ENCODE data around the gene MAGI3. TPM values are rescaled to one million over a fixed set of nuclear protein-coding genes. Genes with fewer than 3 reads are reported as not detected.

MAGI3 gene
- polyA plus RNA-seq, 2 of the 4 experiments (the other 2 are of a cell fraction), result 3.8 to 7.9 TPM

DNA sequence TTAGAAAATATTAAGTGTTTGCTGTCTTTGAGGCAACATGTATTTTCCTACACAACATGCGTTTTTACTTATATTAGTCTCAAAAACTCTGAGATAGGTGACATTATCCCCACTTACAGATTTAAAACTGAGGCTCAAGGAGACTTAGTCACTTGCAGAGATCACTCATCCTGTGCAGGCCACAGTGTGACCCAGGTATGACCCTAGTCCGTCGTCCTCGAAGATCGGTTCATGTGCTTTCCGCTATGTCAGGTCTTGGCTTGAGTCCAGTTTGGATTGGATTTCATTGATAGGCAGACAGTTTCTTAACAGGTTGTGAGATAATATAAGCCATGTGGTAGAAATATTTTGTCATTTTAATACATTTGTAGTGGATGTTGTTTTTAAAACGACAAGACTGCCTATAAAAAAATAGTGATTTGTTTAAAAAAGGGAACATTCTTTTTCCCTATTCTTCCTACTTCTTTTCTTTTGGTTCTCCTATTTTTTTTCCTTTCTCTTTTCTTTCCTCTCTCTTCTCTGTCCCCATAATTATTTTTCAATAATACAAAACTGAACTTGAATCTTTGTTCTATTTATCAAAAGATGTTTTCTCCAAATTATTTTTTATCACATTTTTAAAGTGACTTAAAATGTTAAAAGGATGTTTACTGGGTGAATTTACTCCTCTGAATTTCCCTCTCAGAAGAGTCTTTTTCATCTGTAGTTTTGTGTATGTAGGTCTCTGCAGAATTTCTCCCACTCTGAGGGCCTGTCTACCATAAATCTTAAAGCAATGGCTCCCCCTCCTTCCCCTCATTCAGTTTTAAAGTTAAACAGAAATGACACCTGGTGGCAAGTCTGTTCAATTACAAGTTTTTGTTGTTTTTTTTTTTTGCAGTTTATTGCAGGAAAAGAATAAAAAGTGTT is 287.2 kb downstream of the MAGI3 start (continued):
- TF ChIP-seq USF2 (IDR thresholded peaks at IDR 0.05) (no peak), POLR2AphosphoS2 (conservative IDR thresholded peaks at IDR 0.05; ENCODE audit: low read length) (no peak)

GRCh38 chr1:113678159-113678469 is 287.8 kb downstream of the MAGI3 start:
- DNase-seq (ENCODE audit: low read depth in 1 of 2, low spot score in 1 of 2) (no peak), FAIRE-seq (no peak), ATAC-seq (no peak)
- no peak for TF ChIP-seq CEBPB (IDR thresholded peaks at IDR 0.05)
- TF ChIP-seq BHLHE40 (IDR thresholded peaks at IDR 0.05; ENCODE audit: low read depth, low read length), result no peak
- TF ChIP-seq PBX3 (IDR thresholded peaks at IDR 0.05), result no peak
- TF ChIP-seq RFX5 (IDR thresholded peaks at IDR 0.05), result no peak
- TF ChIP-seq HDAC2 (IDR thresholded peaks at IDR 0.05), result no peak
- no peak for TF ChIP-seq EHF (CRISPR knock-in tag; IDR thresholded peaks at IDR 0.05)
- TF ChIP-seq, protein P1, sequence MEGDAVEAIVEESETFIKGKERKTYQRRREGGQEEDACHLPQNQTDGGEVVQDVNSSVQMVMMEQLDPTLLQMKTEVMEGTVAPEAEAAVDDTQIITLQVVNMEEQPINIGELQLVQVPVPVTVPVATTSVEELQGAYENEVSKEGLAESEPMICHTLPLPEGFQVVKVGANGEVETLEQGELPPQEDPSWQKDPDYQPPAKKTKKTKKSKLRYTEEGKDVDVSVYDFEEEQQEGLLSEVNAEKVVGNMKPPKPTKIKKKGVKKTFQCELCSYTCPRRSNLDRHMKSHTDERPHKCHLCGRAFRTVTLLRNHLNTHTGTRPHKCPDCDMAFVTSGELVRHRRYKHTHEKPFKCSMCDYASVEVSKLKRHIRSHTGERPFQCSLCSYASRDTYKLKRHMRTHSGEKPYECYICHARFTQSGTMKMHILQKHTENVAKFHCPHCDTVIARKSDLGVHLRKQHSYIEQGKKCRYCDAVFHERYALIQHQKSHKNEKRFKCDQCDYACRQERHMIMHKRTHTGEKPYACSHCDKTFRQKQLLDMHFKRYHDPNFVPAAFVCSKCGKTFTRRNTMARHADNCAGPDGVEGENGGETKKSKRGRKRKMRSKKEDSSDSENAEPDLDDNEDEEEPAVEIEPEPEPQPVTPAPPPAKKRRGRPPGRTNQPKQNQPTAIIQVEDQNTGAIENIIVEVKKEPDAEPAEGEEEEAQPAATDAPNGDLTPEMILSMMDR (IDR thresholded peaks at IDR 0.05), result no peak
- no peak for TF ChIP-seq E2F6 (IDR thresholded peaks at IDR 0.05; ENCODE audit: borderline replicate concordance, low read depth)
- CTCF ChIA-PET, result interaction anchor here (0.8 to 2.8 kb wide), 4 partner anchors 10 to 536 kb away, joined by 3 to 25 read pairs (median 4); partner anchors contain the start of gene RSBN1
- POLR2A ChIA-PET, result interaction anchor here (1.0 kb wide), 1 partner anchor 536 kb away, joined by 3 read pairs; no protein-coding TSS in a partner anchor
- Histone ChIP-seq H3K4me2 (no peak overlapping the region), H3K9me3 (no peaks in the 10 kb centered on the region), H3K27ac (no peak overlapping the region), H3K4me3 (no peak overlapping the region), H3K4me1 (peaks cover 31% of the 10 kb centered on the region)

- H3K27ac ChIP-seq, result no peak overlapping the region
- ATAC-seq, result no peak
- TF ChIP-seq PBX3 (IDR thresholded peaks at IDR 0.05) (no peak), HOXB5 (CRISPR knock-in tag; IDR thresholded peaks at IDR 0.05) (no peak), ZC3H11A (IDR thresholded peaks at IDR 0.05) (no peak), CHD4 (IDR thresholded peaks at IDR 0.05; ENCODE audit: borderline replicate concordance) (no peak), CBX2 (IDR thresholded peaks at IDR 0.05; ENCODE audit: borderline replicate concordance, low read depth) (no peak), MAFK (IDR thresholded peaks at IDR 0.05; ENCODE audit: partially characterized antibody) (peak; percentile 64)
- FAIRE-seq, result no peak
- no peaks in the 10 kb centered on the region for H3K9me3 ChIP-seq
- WGBS (ENCODE audit: missing lambda C conversion rate), result 94% methylated on average over 7 of the region's 7 CpGs
- ChIA-PET POLR2A (no interaction called here), CTCF (interaction anchor here (0.6 to 2.4 kb wide), 5 partner anchors 14 to 609 kb away, joined by 3 to 9 read pairs (median 4); partner anchors contain the start of gene LRIG2)
- peaks cover 10% of the 10 kb centered on the region; the same call in 2 of the 3 replicates for H3K4me1 ChIP-seq
- no peak for DNase-seq (ENCODE audit: low read depth in 1 of 2, low spot score in 1 of 2)
- no peak overlapping the region for H3K4me2 ChIP-seq
- no peak overlapping the region for H3K4me3 ChIP-seq
Observed at GRCh38 chr1:113681596-113682337, 291.5 kb downstream of the MAGI3 start.

Data from A549 (cell line).